ENCODE results near the gene AKAP12.
A peak's percentile ranks its signal among the peaks of the same experiment; 100 is the strongest.

The AKAP12 gene

GRCh38 chr6:151323791-151324487 lies 84.2 kb downstream of the AKAP12 start:
- TF ChIP-seq CTCF (IDR thresholded peaks at IDR 0.05; ENCODE audit: low read depth, low read length, missing control alignments), result peak; percentile 96

GRCh38 chr6:151324488-151324825 lies 84.7 kb downstream of the AKAP12 start:
- no peak for DNase-seq (ENCODE audit: extremely low read depth, low read depth)
- no peak for TF ChIP-seq CTCF (IDR thresholded peaks at IDR 0.05; ENCODE audit: low read depth, low read length, missing control alignments)
- no peak overlapping the region for H3K4me3 ChIP-seq (replicated peaks; ENCODE audit: low read depth, low read length)

More at GRCh38 chr6:151323791-151324487, 84.2 kb downstream of the AKAP12 start:
- no peak overlapping the region for H3K4me3 ChIP-seq (replicated peaks; ENCODE audit: low read depth, low read length)
- peak; percentile 81 for DNase-seq (ENCODE audit: extremely low read depth, low read depth)

- peak overlapping the region; percentile 51 for H3K4me3 ChIP-seq (replicated peaks; ENCODE audit: low read depth, low read length)
- no peak for TF ChIP-seq CTCF (IDR thresholded peaks at IDR 0.05; ENCODE audit: low read depth, low read length, missing control alignments)
- DNase-seq (ENCODE audit: extremely low read depth, low read depth), result no peak
Observed at GRCh38 chr6:151325075-151326050, 85.6 kb downstream of the AKAP12 start.

GRCh38 chr6:151326116-151326825 lies 86.5 kb downstream of the AKAP12 start:
- TF ChIP-seq CTCF (IDR thresholded peaks at IDR 0.05; ENCODE audit: low read depth, low read length, missing control alignments), result no peak
- H3K4me3 ChIP-seq (replicated peaks; ENCODE audit: low read depth, low read length), result peak overlapping the region; percentile 51
- no peak for DNase-seq (ENCODE audit: extremely low read depth, low read depth)

- DNase-seq (ENCODE audit: extremely low read depth, low read depth), result no peak
- no peak for TF ChIP-seq CTCF (IDR thresholded peaks at IDR 0.05; ENCODE audit: low read depth, low read length, missing control alignments)
- H3K4me3 ChIP-seq (replicated peaks; ENCODE audit: low read depth, low read length), result no peak overlapping the region
Observed at GRCh38 chr6:151327101-151327500, 87.3 kb downstream of the AKAP12 start.

GRCh38 chr6:151330130-151330696 lies 90.4 kb downstream of the AKAP12 start:
- no peak for TF ChIP-seq CTCF (IDR thresholded peaks at IDR 0.05; ENCODE audit: low read depth, low read length, missing control alignments)
- DNase-seq (ENCODE audit: extremely low read depth, low read depth), result peak; percentile 81
- no peak overlapping the region for H3K4me3 ChIP-seq (replicated peaks; ENCODE audit: low read depth, low read length)
